HG02623 (cell line): Measurements from ENCODE around the gene ESYT2.
"Not testable (repeated sequence)": the region's sequence is repeated elsewhere in the genome, so short reads cannot be mapped to it uniquely, and the experiment has no call there.

Experiments
- ATAC-seq: cut with Tn5 transposase; IDR thresholded peaks from one replicate; pipeline ENCODE4 v1.9.1; 2021; ENCODE audit warnings: moderate library complexity; ENCODE audit not compliant: unreplicated experiment

ESYT2 gene

DNA sequence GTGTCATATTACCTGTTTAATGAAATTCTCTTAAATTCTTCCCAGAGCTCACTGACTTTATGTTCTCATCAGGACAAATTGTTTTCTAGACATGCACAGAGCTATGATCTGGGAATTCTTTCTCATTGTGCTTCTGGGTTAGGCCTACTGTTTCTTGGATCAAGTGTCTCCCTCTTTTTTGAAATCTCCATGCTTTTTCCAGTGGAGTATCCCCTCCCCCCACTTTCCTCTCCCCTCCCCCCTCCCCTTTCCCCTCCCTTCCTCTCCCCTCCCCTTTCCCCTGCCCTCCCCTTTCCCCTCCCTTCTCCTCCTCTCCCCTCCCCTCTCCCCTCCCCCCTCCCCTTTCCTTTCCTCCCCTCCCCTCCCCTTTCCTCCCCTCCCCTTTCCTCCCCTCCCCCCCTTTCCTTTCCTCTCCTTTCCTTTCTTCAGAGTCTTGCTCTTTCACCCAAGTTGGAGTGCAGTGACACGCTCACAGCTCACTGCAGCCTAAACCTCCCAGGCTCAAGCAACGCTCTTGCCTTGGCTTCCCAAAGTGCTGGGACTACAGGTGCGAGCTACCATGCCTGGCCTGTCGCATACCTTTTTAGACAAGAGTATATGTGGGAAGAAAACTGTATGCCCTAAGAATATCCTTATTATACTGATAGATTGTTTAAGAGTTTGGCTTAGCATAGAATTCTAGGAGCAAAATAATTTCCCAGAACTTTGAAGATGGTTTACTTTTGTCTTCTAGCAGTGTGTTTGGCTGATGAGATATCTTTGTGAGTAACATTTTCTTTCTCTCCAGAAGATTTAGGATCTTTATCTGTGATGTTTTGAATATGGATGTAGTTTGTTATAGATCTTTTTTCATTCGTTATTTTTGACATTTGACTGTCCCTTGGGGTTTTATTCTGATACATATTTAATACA lies 29.5 kb upstream of the ESYT2 start:
- ATAC-seq, result no peak

DNA sequence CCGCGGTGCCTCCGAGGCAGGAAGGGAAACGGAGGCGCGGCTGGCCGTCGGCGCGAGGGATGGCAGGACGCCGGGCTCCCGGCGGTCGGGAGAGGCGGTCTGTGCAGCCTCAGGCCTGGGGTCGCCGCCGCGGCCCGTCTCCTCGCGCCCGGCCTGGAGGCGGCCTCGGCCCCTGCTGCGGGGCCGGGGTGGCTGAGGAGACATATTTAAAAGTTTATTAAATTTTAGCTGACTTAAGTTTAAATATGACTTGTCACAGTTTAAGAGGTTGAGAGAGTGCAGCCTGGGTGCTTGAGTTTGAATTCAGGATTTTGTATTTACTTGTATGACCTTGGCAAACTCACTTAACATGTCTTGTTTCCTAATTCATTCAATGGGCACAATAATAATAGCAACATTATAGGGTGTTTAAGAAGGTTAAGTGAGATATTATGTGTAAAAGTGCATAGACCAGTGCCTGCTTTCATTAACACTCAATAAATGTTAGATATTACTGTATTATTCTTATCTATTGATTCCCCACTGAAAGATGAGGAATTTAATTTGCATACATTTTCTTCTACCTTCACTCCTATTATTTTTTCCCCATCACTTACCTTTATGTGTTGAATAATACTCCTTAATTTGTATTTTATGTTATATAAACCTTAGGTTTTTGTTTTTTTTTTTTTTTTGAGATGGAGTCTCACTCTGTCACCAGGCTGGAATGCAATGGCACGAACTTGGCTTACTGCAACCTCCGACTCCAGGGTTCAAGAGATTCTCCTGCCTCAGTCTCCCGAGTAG lies 27.8 kb upstream of the ESYT2 start:
- ATAC-seq, result peak; percentile 18

DNA sequence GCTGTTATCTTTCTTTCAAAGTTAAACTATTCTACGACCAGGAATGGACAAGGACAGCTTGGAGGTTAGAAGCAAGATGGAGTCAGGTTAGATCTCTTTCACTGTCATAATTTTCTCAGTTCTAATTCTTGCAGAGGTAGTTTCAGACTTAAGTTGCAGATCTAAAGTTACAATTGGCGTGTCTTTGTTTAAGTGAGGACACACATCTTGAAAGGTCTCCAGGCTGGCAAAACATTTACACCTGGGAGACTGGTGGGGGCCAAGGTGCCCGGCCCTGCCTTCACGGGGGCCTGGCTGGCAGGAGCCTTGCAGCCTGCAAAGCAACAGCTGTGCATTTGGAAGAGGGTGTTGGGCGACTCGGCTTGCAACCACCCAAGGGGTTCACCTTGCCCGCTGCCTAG lies 25.4 kb upstream of the ESYT2 start:
- no peak for ATAC-seq

DNA sequence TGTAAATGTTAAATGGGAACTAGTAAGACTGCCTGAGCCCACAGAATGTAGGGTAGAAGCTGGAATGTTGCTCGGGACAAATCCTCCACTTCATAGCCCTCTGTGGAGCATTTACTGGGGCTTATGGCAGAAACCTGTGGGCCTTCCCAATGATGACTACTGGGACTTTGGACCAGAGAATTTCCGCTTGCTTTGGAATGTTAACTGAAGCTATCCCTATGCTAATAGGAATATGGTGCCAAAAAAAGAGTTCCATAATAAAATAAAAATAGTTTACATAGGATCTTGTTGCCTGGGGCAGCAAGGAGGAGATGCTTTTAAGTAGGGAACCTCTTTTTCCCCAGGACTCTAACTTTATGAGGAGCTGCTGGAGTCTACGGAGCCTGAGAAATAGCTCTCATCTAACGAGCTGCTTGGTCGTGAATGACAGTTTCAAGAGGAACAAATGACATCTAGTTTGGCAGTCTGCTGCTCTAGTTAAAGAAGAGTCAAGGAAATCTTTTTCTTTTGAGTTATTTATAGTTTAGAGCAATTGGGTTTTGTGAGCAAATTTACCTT lies 21.3 kb upstream of the ESYT2 start:
- ATAC-seq, result no peak

DNA sequence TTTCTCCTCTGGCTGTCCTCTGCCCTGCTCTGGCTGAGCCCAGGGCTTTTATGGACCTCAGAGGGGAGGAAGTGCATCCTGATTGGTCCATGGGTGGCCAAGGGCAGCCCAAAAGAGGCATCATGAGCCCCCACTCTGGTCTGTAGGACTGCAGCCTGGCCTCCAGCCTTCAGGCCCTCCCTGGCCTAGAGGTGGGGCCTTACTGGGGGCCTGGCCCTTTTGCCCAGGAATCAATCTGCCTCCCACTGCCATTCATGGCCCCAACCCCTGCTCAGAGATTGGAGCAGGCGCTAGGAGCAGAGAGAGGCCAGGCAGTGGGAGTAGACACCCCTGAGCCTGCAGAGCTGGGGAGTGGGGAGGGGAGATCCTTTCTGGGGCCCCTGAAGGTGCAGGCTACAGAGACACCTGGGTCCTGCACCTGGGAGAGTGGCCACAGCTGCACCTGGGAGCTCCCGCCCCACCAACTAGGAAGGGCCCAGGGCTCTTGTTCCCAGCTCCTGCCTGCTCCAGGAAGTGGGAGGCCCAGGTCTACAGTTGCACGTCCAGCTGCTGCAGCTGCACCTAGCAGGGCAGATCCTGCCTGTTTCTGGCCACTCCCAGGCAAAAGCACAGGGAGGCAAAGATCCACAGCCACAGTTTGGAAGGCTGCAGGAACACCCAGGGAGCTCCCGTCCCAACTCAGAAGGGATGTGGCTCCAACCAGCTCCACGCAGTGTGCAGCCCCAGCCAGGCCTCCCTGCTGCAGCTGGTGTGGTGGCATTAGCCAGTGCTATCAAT lies 20.6 kb upstream of the ESYT2 start:
- ATAC-seq, result no peak

DNA sequence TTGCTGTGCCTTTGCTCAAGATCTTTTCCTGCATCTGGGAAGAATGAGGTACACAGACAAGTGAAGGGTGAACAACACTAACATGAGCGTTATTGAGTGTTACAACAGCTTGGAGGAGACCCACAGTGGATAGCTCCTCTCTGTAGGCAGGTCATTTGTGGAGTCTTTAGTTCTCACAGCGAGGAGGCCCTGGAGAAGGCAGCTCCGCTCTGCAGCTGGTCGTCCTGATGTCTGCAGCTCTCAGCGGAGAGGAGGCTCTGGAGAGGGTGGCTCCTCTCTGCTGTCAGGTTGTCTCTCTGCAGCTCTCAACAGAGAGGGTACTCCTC lies 20.1 kb upstream of the ESYT2 start:
- no peak for ATAC-seq

DNA sequence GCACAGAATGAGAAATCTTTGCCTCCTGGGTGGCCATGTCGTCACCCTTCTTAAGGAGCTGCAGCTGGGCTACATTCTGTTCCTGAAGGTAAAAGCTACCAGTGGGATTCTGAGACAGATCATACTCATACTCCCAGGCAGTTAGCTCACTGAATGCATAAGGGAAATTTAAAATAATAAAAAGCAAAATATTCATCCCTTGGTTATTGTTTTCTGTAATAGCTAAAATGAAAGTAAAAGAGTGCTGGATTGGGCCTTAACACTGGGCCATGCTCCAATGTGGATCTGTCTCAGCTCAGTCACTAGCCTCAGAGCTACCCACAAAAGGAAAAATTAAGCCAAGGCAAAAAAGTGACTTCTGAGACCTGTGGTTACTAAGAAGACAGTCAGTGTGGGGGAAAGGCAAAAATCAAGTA lies 18.1 kb upstream of the ESYT2 start:
- ATAC-seq, result no peak

DNA sequence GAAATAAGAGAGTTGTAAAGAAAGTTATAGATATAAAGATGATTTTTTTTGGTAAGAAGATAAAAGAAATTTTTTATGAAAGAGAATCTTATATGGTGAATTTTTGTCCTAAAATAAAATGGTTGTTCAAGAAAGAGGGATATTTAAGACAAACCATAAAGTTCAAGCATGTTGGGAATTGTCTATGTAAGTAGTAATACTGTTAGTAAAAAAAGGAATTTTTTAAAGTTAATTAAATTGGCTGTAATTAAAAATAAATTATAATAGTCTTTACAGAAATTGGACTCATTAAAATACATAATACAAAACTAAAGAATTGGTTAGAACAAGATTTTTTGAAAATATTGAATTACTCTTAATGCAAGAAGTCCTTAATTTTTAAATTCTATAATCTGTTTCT lies 17.0 kb upstream of the ESYT2 start:
- no peak for ATAC-seq

DNA sequence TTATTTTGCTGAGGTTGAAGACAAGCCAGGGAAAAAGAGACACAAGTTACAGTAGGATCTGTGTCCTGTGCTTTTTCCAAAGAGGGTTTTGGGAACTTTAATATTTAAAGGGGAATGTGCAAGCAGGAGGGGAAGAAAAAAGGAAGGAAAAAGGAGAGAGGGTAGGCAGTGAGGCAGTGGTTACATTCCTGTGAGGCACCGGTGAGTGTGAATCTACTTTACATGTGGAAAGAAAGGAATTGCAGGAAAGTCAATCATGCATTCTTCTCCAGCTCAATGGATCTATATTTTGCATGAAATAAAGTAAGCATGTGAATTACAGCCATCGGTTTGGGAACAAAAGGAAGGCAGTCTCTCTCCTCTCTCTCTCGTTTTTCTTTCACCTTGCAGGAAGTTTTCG lies 14.5 kb upstream of the ESYT2 start:
- ATAC-seq, result no peak

DNA sequence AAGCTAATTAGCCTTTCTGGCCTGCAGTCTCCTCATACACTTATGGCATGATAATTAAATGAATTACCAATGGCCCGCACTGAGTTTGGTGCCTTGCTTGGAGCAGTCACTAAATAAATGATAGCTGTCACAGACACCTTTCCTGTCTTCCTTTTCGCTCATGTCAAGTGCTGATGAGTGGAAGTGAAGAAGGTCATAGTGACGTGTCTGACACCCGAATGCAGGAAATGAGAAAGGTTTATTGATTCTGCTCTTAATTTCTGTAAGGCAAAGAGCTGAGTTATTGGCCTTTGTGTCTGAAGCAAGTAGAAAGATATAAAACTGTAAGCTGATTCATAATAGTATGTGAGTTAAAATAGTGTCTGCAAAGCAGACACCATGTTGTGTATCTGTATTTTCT lies 13.2 kb upstream of the ESYT2 start:
- ATAC-seq, result no peak

DNA sequence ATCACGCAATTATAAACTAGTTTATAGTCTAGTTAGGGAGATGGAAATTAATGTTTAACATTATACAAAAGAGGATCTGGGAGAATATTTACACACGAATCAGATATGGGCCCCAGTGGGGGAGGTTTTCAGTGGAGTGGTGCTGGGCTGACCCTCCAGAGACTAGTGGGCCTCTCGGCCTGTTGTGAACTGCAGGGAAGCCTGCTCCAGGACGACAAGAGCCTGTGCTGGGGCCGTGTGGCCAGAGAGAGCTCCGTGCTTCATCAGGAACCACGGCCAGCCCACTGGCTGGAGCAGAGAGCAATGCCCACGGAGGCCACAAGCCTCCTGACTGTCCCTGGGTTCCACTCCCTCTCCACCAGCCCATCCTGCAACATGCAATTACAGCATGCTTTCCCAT lies 11.3 kb upstream of the ESYT2 start:
- ATAC-seq, result no peak

DNA sequence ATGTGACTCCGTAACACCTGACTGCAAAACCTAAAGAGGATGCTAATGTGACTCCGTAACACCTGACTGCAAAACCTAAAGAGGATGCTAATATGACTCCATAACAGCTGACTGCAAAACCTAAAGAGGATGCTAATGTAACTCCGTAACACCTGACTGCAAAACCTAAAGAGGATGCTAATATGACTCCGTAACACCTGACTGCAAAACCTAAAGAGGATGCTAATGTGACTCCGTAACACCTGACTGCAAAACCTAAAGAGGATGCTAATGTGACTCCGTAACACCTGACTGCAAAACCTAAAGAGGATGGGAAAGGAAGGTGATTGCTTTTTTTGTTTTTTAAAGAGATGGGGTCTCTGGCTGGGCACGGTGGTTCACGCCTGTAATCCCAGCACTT lies 9.9 kb upstream of the ESYT2 start:
- not testable (repeated sequence) for ATAC-seq

DNA sequence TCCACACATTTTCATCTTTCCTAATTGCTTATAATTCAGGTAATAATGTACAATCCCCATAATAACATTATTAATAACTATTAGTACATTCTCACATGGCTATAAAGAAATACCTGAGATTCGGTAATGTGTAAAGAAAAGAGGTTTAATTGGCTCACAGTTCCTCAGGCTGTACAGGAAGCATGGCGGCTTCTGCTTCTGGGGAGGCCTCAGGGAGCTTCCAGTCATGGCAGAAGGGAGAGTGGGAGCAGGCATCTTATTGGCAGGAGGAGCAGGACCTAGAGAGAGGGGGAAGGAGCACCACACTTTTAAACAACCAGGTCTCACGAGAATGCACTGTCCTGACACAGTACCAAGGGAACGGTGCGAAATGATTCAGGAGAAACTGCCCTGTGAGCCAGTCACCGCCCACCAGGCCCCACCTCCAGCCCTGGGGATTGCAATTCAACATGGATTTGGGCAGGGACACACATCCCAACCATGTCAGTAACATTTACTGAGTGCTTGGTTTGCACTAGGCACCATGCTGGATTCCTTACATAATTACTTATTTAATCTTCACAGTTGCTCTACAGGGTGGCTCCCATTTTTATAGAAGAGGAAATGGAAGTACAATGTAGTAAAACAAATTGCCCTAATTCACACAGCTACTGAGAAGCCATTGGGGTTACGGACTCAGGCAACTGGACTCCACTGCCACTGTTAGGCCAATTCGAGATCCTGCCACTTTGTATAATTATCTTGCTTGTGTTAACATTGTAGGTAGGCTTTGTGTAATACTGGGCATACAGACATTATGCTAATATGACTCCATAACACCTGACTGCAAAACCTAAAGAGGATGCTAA lies 8.7 kb upstream of the ESYT2 start:
- ATAC-seq, result no peak

DNA sequence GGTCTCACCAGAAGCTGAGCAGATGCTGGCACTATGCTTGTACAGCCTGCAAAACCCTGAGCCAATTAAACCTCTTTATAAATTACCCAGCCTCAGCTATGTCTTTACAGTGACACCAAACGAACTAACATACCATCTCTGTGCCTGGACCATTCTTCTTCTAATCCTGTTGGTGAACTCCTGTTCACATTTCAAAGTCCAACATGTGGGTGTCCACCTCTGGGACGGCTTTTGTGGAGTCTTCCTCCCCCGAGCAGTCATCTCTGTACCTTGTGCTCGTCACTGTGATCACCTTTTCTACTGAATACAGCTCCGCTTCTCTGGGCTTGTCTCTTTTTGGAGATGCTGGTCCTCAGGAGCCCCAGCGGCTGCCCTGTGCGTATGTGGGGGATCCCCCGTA lies 7.4 kb upstream of the ESYT2 start:
- no peak for ATAC-seq

DNA sequence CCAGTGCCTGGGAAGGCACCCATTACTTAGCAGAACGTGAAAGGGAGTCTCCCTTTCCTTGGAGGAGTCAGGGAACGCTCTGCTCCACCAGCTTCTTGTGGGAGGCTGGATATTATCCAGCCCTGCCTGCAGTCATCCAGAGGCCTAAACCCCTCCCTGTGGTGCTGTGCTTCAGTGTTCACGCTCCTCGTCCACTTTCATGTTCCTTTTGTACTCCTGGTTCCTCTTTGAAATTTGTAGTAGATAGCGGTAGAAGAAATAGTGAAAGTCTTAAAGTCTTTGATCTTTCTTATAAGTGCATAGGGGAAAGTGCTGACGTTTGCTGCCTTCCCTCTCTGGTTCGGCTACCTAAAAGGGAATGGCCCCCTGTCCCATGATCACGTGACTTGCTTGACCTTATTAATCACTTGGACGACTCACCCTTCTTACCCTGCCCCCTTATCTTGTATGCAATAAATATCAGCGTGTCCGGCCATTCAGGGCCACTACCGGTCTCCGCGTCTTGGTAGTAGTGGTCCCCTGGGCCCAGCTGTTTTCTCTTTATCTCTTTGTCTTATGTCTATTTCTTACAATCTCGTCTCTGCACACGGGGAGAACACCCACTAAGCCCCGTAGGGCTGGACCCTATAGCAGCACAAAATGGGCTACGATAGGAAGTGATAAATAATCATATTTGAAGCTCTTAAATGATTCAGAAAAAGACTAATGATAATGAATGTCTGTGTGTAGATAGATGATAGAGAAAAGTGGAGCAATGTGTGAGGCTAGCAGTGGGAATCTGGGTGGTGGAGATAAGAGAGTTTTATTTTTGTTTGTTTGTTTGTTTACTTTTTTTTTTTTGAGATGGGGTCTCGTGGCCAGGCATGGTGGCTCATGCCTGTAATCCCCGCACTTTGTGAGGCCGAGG lies 5.8 kb upstream of the ESYT2 start:
- no peak for ATAC-seq

DNA sequence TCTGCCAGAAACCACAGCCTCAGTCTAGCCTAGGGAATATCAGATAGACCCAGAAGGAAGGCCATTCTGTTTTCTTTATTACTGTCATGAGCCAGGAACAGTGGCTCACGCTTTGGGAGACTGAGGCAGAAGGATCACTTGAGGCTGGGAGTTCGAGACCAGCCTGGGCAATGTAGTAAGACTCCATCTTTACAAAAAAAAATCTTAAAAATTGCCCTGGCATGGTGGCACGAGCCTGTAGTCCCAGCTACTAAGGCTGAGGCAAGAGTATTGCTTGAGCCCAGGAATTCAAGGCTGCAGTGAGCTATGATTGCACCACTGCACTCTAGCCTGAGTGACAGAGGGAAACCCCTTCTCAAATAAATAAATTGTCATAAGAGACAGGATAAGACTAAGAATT lies 3.7 kb upstream of the ESYT2 start:
- no peak for ATAC-seq

DNA sequence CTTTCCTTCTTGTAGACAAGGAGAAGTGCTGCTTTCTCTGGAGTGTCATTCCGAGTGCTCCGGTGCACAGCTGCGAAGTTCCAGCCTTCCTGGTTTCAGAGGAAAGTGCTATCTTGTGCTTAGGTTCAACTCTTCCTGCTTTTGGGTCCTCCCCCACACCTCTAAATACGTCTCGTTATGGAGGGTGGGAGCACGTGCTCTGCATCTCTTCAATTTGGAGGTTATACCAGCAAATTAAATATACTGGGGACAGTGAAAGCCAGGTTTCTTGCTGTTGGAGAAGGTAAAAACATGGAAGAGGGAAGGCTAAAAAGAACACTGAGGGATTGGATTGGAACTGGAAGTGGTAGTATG lies 2.4 kb upstream of the ESYT2 start:
- ATAC-seq, result no peak

DNA sequence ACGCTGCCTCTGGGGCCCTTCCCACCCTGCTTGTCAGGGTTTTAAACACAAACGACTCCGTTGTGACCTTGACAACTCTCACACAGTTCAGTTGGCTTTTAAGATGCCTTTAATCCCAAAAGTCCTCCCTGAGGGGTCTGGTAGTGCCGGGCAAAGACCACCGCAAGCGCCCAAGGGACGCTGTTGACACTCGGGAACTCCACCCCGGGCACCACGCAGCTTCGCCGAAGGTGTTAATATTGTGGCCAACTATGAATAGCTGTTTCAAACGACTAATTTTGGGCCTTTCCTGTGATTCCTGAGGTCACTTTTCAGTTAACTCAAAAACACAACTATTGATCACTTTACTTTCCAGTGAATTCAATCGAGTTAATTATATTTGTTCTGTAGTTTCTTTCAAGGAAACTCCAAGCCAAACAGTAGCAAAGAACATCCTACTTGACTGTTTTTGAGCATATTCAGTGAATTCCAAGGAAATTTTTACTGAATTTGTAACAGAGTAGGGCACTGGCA lies 958 bp upstream of the ESYT2 start:
- no peak for ATAC-seq

DNA sequence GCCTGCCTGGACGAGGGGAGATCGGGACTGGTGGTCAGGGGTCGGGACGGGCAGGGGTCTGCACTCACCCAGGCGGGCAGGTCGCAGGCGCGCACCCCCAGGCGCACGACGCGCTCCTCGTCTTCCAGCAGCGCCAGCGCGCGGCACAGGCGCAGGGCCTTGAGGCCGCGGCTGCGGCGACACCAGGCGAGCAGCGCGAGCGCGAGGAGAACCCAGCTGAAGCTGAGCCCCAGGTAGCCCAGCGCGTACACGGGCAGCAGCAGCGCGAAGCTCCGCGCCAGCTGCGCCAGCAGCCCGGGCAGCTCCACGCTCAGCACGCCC lies 328 bp downstream of the ESYT2 start:
- peak; percentile 49 for ATAC-seq
